D721Med (cell line): ENCODE data around the gene FOLR1.

Experiments
- DNase-seq: peaks from one replicate; pipeline ENCODE4 v3.0.0; 2011; ENCODE audit warnings: low spot score; ENCODE audit not compliant: insufficient read length
- FAIRE-seq: peaks from 2 replicates; lab custom pipeline; 2011; peaks lifted over from hg19 to GRCh38; lab: Jason Lieb, UNC
- CTCF ChIP-seq: IDR thresholded peaks from 2 replicates; pipeline ENCODE4 v1.5.1; 2012; ENCODE audit warnings: mild to moderate bottlenecking, control low read depth; ENCODE audit not compliant: insufficient read depth; ENCODE audit errors: missing control alignments

The FOLR1 gene

GRCh38 chr11:72239313-72239848, 47.4 kb downstream of the FOLR1 start:
- FAIRE-seq, result no peak
- DNase-seq, result no peak
- TF ChIP-seq CTCF, result no peak

GRCh38 chr11:72239849-72240460, 48.0 kb downstream of the FOLR1 start:
- no peak for FAIRE-seq
- no peak for TF ChIP-seq CTCF
- no peak for DNase-seq

- no peak for FAIRE-seq
- TF ChIP-seq CTCF, result no peak
- no peak for DNase-seq
These were observed 48.7 kb downstream of the FOLR1 start for GRCh38 chr11:72240461-72241290.

- no peak for TF ChIP-seq CTCF
- FAIRE-seq, result no peak
- DNase-seq, result no peak
These were observed 49.4 kb downstream of the FOLR1 start for GRCh38 chr11:72241291-72241781.

GRCh38 chr11:72242141-72242540, 50.2 kb downstream of the FOLR1 start:
- no peak for TF ChIP-seq CTCF
- FAIRE-seq, result no peak
- no peak for DNase-seq

GRCh38 chr11:72243173-72244059, 51.5 kb downstream of the FOLR1 start:
- no peak for FAIRE-seq
- no peak for DNase-seq
- no peak for TF ChIP-seq CTCF
